Epithelial cell of esophagus (primary cell): ENCODE results near the gene CRCP.

Experiments
- DNase-seq: peaks from one replicate; pipeline ENCODE4 v3.0.0; 2010; ENCODE audit warnings: low read depth
- H3K4me3 ChIP-seq: 2 replicates; pipeline ENCODE4 v1.5.1; 2011; ENCODE audit warnings: mild to moderate bottlenecking, low read length, control low read depth
- CTCF ChIP-seq: IDR thresholded peaks from 2 replicates; pipeline ENCODE4 v1.5.1; 2011; ENCODE audit warnings: low read depth, mild to moderate bottlenecking, low read length, control low read depth, inconsistent platforms; ENCODE audit not compliant: insufficient read depth; ENCODE audit errors: missing control alignments

Gene CRCP

GRCh38 chr7:66198956-66199355 lies 84.3 kb downstream of the CRCP start:
- no peak overlapping the region for H3K4me3 ChIP-seq
- DNase-seq, result no peak
- no peak for TF ChIP-seq CTCF

GRCh38 chr7:66202441-66202840 lies 87.8 kb downstream of the CRCP start:
- no peak for DNase-seq
- TF ChIP-seq CTCF, result no peak
- H3K4me3 ChIP-seq, result no peak overlapping the region
